Naive thymus-derived CD4-positive, alpha-beta T cell (primary cell): ENCODE data around the gene KIF21A. TPM values are rescaled to one million over a fixed set of nuclear protein-coding genes. Genes with fewer than 3 reads are reported as not detected.

Experiments used
- ATAC-seq: fragments of 150-1000 bp; cut with Tn5 transposase; 2 replicates; pipeline ENCODE4 v1.10.0; 2021; ENCODE audit warnings: mild to moderate bottlenecking, moderate library complexity
- CTCF ChIA-PET: fragments of 350-600 bp; sonication (Branson Sonifier 250); formaldehyde crosslinking; loops from one replicate; lab custom pipeline; 2021; ENCODE audit warnings: antibody characterized with exemption; lab: Charles Lee
- POLR2A ChIA-PET: fragments of 350-600 bp; sonication (Branson Sonifier 250); formaldehyde crosslinking; loops from one replicate; lab custom pipeline; 2021; ENCODE audit warnings: antibody characterized with exemption, inconsistent platforms; lab: Charles Lee
- DNase-seq, 9 donors: peaks; one replicate each; pipeline versions ENCODE4 v3.0.0 to v3.0.0-alpha.2; 2020 to 2022; ENCODE audit warnings: mixed read lengths in 1 of 9
- H3K27ac ChIP-seq: one replicate; pipeline ENCODE4 v1.7.0; 2013; ENCODE audit warnings: mild to moderate bottlenecking, low read depth, low read length, moderate library complexity
- H3K27me3 ChIP-seq, 2 donors: one replicate each; pipeline ENCODE4 v1.7.0; 2013; ENCODE audit warnings: low read length in 2 of 2, mild to moderate bottlenecking in 2 of 2, moderate library complexity in 2 of 2; ENCODE audit not compliant: control insufficient read depth in 2 of 2, insufficient read depth in 2 of 2
- H3K36me3 ChIP-seq, 3 experiments: 1 replicate in 2 of 3; 2 replicates in 1 of 3; pipeline ENCODE4 v1.7.0; 2013; ENCODE audit warnings: low read length in 3 of 3, mild to moderate bottlenecking in 3 of 3, moderate library complexity in 1 of 3; ENCODE audit not compliant: insufficient read depth in 3 of 3, control insufficient read depth in 2 of 3
- H3K4me1 ChIP-seq, 2 donors: one replicate each; pipeline ENCODE4 v1.7.0; 2013; ENCODE audit warnings: low read length in 2 of 2, mild to moderate bottlenecking in 2 of 2, moderate library complexity in 1 of 2; ENCODE audit not compliant: control insufficient read depth in 2 of 2, insufficient read depth in 2 of 2
- H3K4me3 ChIP-seq: 2 replicates; pipeline ENCODE4 v1.7.0; 2013; ENCODE audit warnings: mild to moderate bottlenecking, low read length
- H3K9me3 ChIP-seq, 3 experiments: 1 replicate in 2 of 3; 2 replicates in 1 of 3; pipeline ENCODE4 v1.7.0; 2013; ENCODE audit warnings: low read length in 3 of 3; ENCODE audit not compliant: control insufficient read depth in 2 of 3
- H3K27ac Mint-ChIP-seq, 9 donors: one replicate each; pipeline ENCODE4 v1.8.0; 2020 to 2022; ENCODE audit warnings: mixed read lengths in 9 of 9, mild to moderate bottlenecking in 8 of 9, moderate library complexity in 5 of 9, inconsistent platforms in 2 of 9
- H3K27me3 Mint-ChIP-seq, 5 donors: one replicate each; pipeline ENCODE4 v1.8.0; 2021 to 2022; ENCODE audit warnings: mixed read lengths in 5 of 5, mild to moderate bottlenecking in 1 of 5
- H3K36me3 Mint-ChIP-seq, 5 donors: one replicate each; pipeline ENCODE4 v1.8.0; 2020 to 2022; ENCODE audit warnings: mixed read lengths in 5 of 5, mild to moderate bottlenecking in 3 of 5, inconsistent platforms in 1 of 5
- H3K4me1 Mint-ChIP-seq, 7 donors: one replicate each; pipeline ENCODE4 v1.8.0; 2020 to 2022; ENCODE audit warnings: mixed read lengths in 7 of 7, mild to moderate bottlenecking in 3 of 7, inconsistent platforms in 1 of 7
- H3K4me3 Mint-ChIP-seq, 10 donors: one replicate each; pipeline ENCODE4 v1.8.0; 2020 to 2022; ENCODE audit warnings: mild to moderate bottlenecking in 10 of 10, mixed read lengths in 10 of 10, moderate library complexity in 6 of 10, inconsistent platforms in 2 of 10
- H3K9me3 Mint-ChIP-seq, 11 donors: one replicate each; pipeline ENCODE4 v1.8.0; 2020 to 2022; ENCODE audit warnings: mixed read lengths in 11 of 11, mild to moderate bottlenecking in 4 of 11, inconsistent platforms in 1 of 11, moderate library complexity in 1 of 11
- intact Hi-C, 2 donors: fragments of 100-400 bp; cut with micrococcal nuclease; formaldehyde crosslinking; loops; one replicate each; pipeline ENCODE4 v1.15.1; 2023
- polyA plus RNA-seq, 2 donors: library from polyadenylated mRNA; unstranded; fragments of 300-500 nt; fragmentation: Illumina TruSeq; gene quantifications; one replicate each; pipeline ENCODE4 v1.2.3, GENCODE V29; 2021
- total RNA-seq, 6 experiments: library from RNA in 5 of 6; stranded (reverse) in 5 of 6; gene quantifications; 1 replicate in 5 of 6; 2 replicates in 1 of 6; pipeline ENCODE4 v1.2.3 and lab custom pipeline; 2021 to 2026

KIF21A gene
- total and polyA plus RNA-seq, 7 experiments from 2014 or later = 1.7 to 12.0 (median 6.9) TPM

DNA sequence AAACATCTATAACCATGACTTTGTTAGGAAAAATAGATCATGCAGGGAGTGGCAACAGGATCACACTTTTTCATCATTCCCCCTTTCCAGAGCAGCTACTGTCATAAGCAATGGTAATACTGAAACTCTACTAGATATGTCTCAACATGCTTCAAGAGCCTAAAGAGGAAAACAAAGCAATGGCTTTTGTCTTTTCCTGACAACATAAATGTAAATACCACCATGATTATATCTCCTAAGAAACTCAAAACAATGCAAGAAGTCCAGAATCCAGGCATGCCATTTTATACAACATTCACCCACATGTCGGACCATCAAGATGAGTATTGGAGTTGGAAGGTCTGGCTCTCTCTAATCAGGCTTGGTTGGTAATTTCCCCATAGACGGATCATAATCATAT, 78.7 kb downstream of the KIF21A start:
- Histone ChIP-seq H3K36me3 (no peaks in the 10 kb centered on the region), H3K27ac (no peak overlapping the region), H3K4me1 (no peaks in the 10 kb centered on the region), H3K4me3 (no peak overlapping the region), H3K27me3 (no peaks in the 10 kb centered on the region), H3K9me3 (no peaks in the 10 kb centered on the region)
- Mint-ChIP-seq H3K27me3 (no peaks in the 10 kb centered on the region), H3K9me3 (peaks cover 0 to 2% (median 0%) of the 10 kb centered on the region in 11 donors), H3K27ac (no peak overlapping the region), H3K4me1 (peaks cover 0 to 1% (median 0%) of the 10 kb centered on the region in 7 donors), H3K36me3 (peaks cover 0 to 35% (median 17%) of the 10 kb centered on the region in 5 donors), H3K4me3 (no peak overlapping the region)
- ATAC-seq (no peak), DNase-seq (no peak)
- POLR2A ChIA-PET = no interaction called here
- intact Hi-C loops = no loop called here
- CTCF ChIA-PET = no interaction called here

DNA sequence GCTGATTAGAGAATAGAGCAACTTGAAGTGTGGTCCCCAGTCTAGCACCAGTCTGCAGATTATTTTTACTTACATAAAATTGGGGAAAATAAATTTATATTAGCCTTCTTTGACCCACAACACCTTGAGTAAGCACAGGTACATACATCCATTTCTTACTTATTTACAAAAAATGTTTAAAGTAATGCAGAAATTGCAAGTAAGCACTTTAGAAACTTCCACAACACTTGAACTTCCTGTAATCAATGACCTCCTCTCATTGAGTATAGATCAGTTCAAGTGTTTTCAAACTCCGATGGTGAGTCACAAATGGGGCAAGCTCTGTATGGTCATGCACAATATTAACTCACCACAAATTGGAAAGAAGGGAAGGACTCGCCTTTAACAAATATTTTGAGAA, 83.3 kb downstream of the KIF21A start:
- intact Hi-C loops = no loop called here
- H3K36me3 ChIP-seq = no peaks in the 10 kb centered on the region
- ATAC-seq (no peak), DNase-seq (no peak)
- no peaks in the 10 kb centered on the region for H3K27me3 ChIP-seq
- Mint-ChIP-seq H3K27me3 (no peaks in the 10 kb centered on the region), H3K9me3 (peaks cover 0 to 2% (median 0%) of the 10 kb centered on the region in 11 donors), H3K27ac (no peak overlapping the region), H3K36me3 (peaks cover 5 to 43% (median 32%) of the 10 kb centered on the region in 5 donors), H3K4me3 (no peak overlapping the region), H3K4me1 (peaks cover 0 to 4% (median 0%) of the 10 kb centered on the region in 7 donors)
- ChIA-PET POLR2A (no interaction called here), CTCF (no interaction called here)
- no peaks in the 10 kb centered on the region for H3K9me3 ChIP-seq
- H3K4me3 ChIP-seq = no peak overlapping the region
- H3K27ac ChIP-seq = no peak overlapping the region
- H3K4me1 ChIP-seq = no peaks in the 10 kb centered on the region

DNA sequence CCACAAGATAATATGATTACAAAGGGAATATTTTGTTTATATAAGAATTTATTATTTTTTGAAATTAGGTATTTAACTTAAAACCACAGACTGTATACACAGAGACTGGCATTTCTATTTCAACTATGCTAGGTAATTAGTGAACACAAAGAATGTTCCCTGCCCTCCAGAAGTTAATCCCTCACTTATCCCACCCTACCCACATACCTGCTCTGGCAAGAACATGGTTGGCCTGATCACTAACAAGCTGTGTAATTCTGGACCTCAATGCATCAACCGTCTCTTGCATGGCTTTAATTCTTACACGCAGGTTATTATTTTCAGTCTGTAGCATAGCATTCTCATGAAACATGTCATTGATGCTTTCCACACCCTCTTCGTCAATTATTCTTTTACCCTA, 85.9 kb downstream of the KIF21A start:
- peaks cover 0 to 4% (median 0%) of the 10 kb centered on the region in 7 donors for H3K4me1 Mint-ChIP-seq
- ChIA-PET CTCF (no interaction called here), POLR2A (no interaction called here)
- H3K9me3 Mint-ChIP-seq = peaks cover 0 to 2% (median 0%) of the 10 kb centered on the region in 11 donors
- H3K27ac ChIP-seq = no peak overlapping the region
- peaks cover 5 to 34% (median 32%) of the 10 kb centered on the region in 5 donors for H3K36me3 Mint-ChIP-seq
- H3K27ac Mint-ChIP-seq = no peak overlapping the region
- ATAC-seq (no peak), DNase-seq (no peak)
- no peaks in the 10 kb centered on the region for H3K36me3 ChIP-seq
- no peaks in the 10 kb centered on the region for H3K4me1 ChIP-seq
- no peaks in the 10 kb centered on the region for H3K27me3 ChIP-seq
- intact Hi-C loops = no loop called here
- H3K9me3 ChIP-seq = no peaks in the 10 kb centered on the region
- H3K27me3 Mint-ChIP-seq = no peaks in the 10 kb centered on the region
- no peak overlapping the region for H3K4me3 Mint-ChIP-seq
- no peak overlapping the region for H3K4me3 ChIP-seq

GRCh38 chr12:39355841-39356240, 87.1 kb downstream of the KIF21A start:
- H3K9me3 ChIP-seq = no peaks in the 10 kb centered on the region
- no peak overlapping the region for H3K4me3 ChIP-seq
- ChIA-PET POLR2A (no interaction called here), CTCF (no interaction called here)
- intact Hi-C loops = no loop called here
- no peaks in the 10 kb centered on the region for H3K27me3 ChIP-seq
- peaks cover 0 to 4% (median 0%) of the 10 kb centered on the region in 7 donors for H3K4me1 Mint-ChIP-seq
- peaks cover 5 to 32% (median 30%) of the 10 kb centered on the region in 5 donors for H3K36me3 Mint-ChIP-seq
- no peak for DNase-seq
- H3K9me3 Mint-ChIP-seq = no peaks in the 10 kb centered on the region
- no peak for ATAC-seq
- H3K4me1 ChIP-seq = no peaks in the 10 kb centered on the region
- H3K27ac Mint-ChIP-seq = no peak overlapping the region
- H3K36me3 ChIP-seq = no peaks in the 10 kb centered on the region
- no peak overlapping the region for H3K27ac ChIP-seq
- no peaks in the 10 kb centered on the region for H3K27me3 Mint-ChIP-seq
- H3K4me3 Mint-ChIP-seq = no peak overlapping the region

- no peaks in the 10 kb centered on the region for H3K36me3 ChIP-seq
- H3K9me3 Mint-ChIP-seq = no peaks in the 10 kb centered on the region
- no peak overlapping the region for H3K4me3 Mint-ChIP-seq
- H3K27me3 ChIP-seq = no peaks in the 10 kb centered on the region
- no peak for ATAC-seq
- no peak for DNase-seq
- H3K27me3 Mint-ChIP-seq = no peaks in the 10 kb centered on the region
- no peaks in the 10 kb centered on the region for H3K4me1 ChIP-seq
- H3K36me3 Mint-ChIP-seq = peaks cover 5 to 32% (median 29%) of the 10 kb centered on the region in 5 donors
- no peak overlapping the region for H3K4me3 ChIP-seq
- H3K27ac Mint-ChIP-seq = no peak overlapping the region
- H3K9me3 ChIP-seq = no peaks in the 10 kb centered on the region
- POLR2A ChIA-PET = no interaction called here
- H3K27ac ChIP-seq = no peak overlapping the region
- intact Hi-C loops = no loop called here
- peaks cover 0 to 4% (median 0%) of the 10 kb centered on the region in 7 donors for H3K4me1 Mint-ChIP-seq
- CTCF ChIA-PET = interaction anchor here (0.9 kb wide), 1 partner anchor 30 kb away, joined by 4 read pairs; no protein-coding TSS in a partner anchor
Observed at GRCh38 chr12:39354955-39355354, 88.0 kb downstream of the KIF21A start.

- ATAC-seq = no peak
Observed at GRCh38 chr12:39352471-39353017, 90.4 kb downstream of the KIF21A start.

DNA sequence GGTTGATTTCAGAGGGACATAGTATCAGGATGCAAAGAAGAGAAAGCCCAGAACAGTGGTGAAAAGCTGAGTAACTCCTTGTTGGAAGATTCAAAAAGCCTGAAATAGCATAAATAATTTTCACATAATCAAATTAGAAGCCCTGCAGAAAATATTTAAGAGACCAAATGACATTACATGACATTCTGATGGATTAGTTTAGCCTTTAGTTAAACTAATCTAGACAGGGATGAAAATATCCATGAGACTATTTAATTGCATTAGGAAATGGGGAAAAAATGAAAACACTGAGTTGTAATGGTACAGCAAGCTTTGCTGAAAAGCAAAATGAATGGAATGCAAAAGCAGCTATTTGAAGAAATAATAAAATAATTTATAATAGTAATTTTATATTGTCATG, 91.8 kb downstream of the KIF21A start:
- Mint-ChIP-seq H3K27me3 (no peaks in the 10 kb centered on the region), H3K36me3 (peaks cover 2 to 28% (median 16%) of the 10 kb centered on the region in 5 donors), H3K4me3 (no peak overlapping the region), H3K9me3 (no peaks in the 10 kb centered on the region), H3K27ac (no peak overlapping the region), H3K4me1 (peaks cover 0 to 4% (median 0%) of the 10 kb centered on the region in 7 donors)
- H3K27me3 ChIP-seq = no peaks in the 10 kb centered on the region
- POLR2A ChIA-PET = no interaction called here
- CTCF ChIA-PET = no interaction called here
- intact Hi-C loops = no loop called here
- H3K4me3 ChIP-seq = no peak overlapping the region
- no peaks in the 10 kb centered on the region for H3K36me3 ChIP-seq
- H3K27ac ChIP-seq = no peak overlapping the region
- DNase-seq (no peak), ATAC-seq (no peak)
- H3K9me3 ChIP-seq = no peaks in the 10 kb centered on the region
- H3K4me1 ChIP-seq = no peaks in the 10 kb centered on the region

More at GRCh38 chr12:39352471-39353017, 90.4 kb downstream of the KIF21A start:
- H3K27ac ChIP-seq = no peak overlapping the region
- ChIA-PET POLR2A (no interaction called here), CTCF (interaction anchor here (0.5 kb wide), 1 partner anchor 120 kb away, joined by 3 read pairs; no protein-coding TSS in a partner anchor)
- H3K36me3 ChIP-seq = no peaks in the 10 kb centered on the region
- no peaks in the 10 kb centered on the region for H3K4me1 ChIP-seq
- H3K4me3 Mint-ChIP-seq = no peak overlapping the region
- peaks cover 5 to 40% (median 25%) of the 10 kb centered on the region in 5 donors for H3K36me3 Mint-ChIP-seq
- H3K27me3 ChIP-seq = no peaks in the 10 kb centered on the region
- peaks cover 0 to 4% (median 0%) of the 10 kb centered on the region in 7 donors for H3K4me1 Mint-ChIP-seq
- no peaks in the 10 kb centered on the region for H3K9me3 ChIP-seq
- DNase-seq = no peak
- H3K9me3 Mint-ChIP-seq = no peaks in the 10 kb centered on the region
- H3K27ac Mint-ChIP-seq = no peak overlapping the region
- intact Hi-C loops = no loop called here
- H3K4me3 ChIP-seq = no peak overlapping the region
- H3K27me3 Mint-ChIP-seq = no peaks in the 10 kb centered on the region
